DND-41 (cell line): ENCODE measurements around the gene TAF4.

Experiments
- ATAC-seq: fragments of 200-7000 bp; cut with Tn5 transposase; 3 replicates; pipeline ENCODE4 v1.9.1; 2021; ENCODE audit warnings: low read depth; ENCODE audit not compliant: insufficient read depth
- DNase-seq: peaks from one replicate; pipeline ENCODE4 v3.0.0-alpha.2; 2020
- H2AFZ ChIP-seq: 2 replicates; pipeline ENCODE4 v1.6.0; 2012; ENCODE audit warnings: low read depth, low read length
- H3K27ac ChIP-seq: 2 replicates; pipeline ENCODE4 v1.5.1; 2012; ENCODE audit warnings: low read length, inconsistent platforms
- H3K27me3 ChIP-seq: fragments of 200-600 bp; sonication (generic); 2 replicates; pipeline ENCODE4 v1.6.0; 2012; ENCODE audit warnings: low read length, mild to moderate bottlenecking, inconsistent platforms; ENCODE audit not compliant: insufficient read depth, poor library complexity
- H3K36me3 ChIP-seq: 2 replicates; pipeline ENCODE4 v1.5.1; 2012; ENCODE audit warnings: low read length, inconsistent platforms; ENCODE audit not compliant: insufficient read depth
- H3K4me1 ChIP-seq: 2 replicates; pipeline ENCODE4 v1.5.1; 2012; ENCODE audit warnings: mild to moderate bottlenecking, low read length; ENCODE audit not compliant: insufficient read depth
- H3K4me2 ChIP-seq: 2 replicates; pipeline ENCODE4 v1.6.0; 2012; ENCODE audit warnings: mild to moderate bottlenecking, moderate library complexity, low read length, inconsistent platforms; ENCODE audit not compliant: insufficient read depth
- H3K4me3 ChIP-seq, 2 experiments: fragments of 200-600 bp in 1 of 2; shearing (Covaris generic) in 1 of 2; 2 replicates each; pipeline ENCODE4 v1.5.1; 2012 to 2016; ENCODE audit warnings: inconsistent platforms in 2 of 2, low read length in 2 of 2, mild to moderate bottlenecking in 2 of 2, low read depth in 1 of 2, moderate library complexity in 1 of 2
- H3K79me2 ChIP-seq: 2 replicates; pipeline ENCODE4 v1.6.0; 2012; ENCODE audit warnings: low read length, inconsistent platforms; ENCODE audit not compliant: insufficient read depth
- H3K9ac ChIP-seq: 2 replicates; pipeline ENCODE4 v1.6.0; 2012; ENCODE audit warnings: low read depth, mild to moderate bottlenecking, inconsistent platforms, low read length, moderate library complexity
- H3K9me3 ChIP-seq: 2 replicates; pipeline ENCODE4 v1.5.1; 2012; ENCODE audit warnings: low read length, moderate library complexity, mild to moderate bottlenecking, inconsistent platforms; ENCODE audit not compliant: insufficient read depth, severe bottlenecking
- H4K20me1 ChIP-seq: 2 replicates; pipeline ENCODE4 v1.6.0; 2012; ENCODE audit warnings: low read length; ENCODE audit not compliant: insufficient read depth
- CTCF ChIP-seq: IDR thresholded peaks from 2 replicates; pipeline ENCODE4 v1.5.1; 2012; ENCODE audit warnings: borderline replicate concordance, low read length, moderate library complexity, mild to moderate bottlenecking; ENCODE audit not compliant: poor library complexity, severe bottlenecking; ENCODE audit errors: extremely low read depth
- EZH2 ChIP-seq: IDR thresholded peaks from 3 replicates; pipeline ENCODE4 v1.6.1; 2012; ENCODE audit warnings: borderline replicate concordance, low read depth, mild to moderate bottlenecking, moderate library complexity, low read length, inconsistent platforms; ENCODE audit not compliant: severe bottlenecking

Gene TAF4

GRCh38 chr20:62065674-62066338 is at the start of gene TAF4:
TSS of gene TAF4 (minus strand) at chr20:62065881. CDS start at chr20:62065810, 71 bp downstream.
- peak within 1 kb of the TSS; percentile 93 for H3K9ac ChIP-seq
- H4K20me1 ChIP-seq: peaks cover 35% of the 10 kb centered on the region
- H2AFZ ChIP-seq: peak within 1 kb of the TSS; percentile 88
- TF ChIP-seq CTCF (no peak), EZH2 (no peak)
- peak within 1 kb of the TSS; percentile 83 for H3K27ac ChIP-seq
- DNase-seq: peak; percentile 80
- no peaks in the 10 kb centered on the region for H3K27me3 ChIP-seq
- peaks cover 44% of the 10 kb centered on the region for H3K4me1 ChIP-seq
- H3K4me2 ChIP-seq: peak within 1 kb of the TSS; percentile 95
- H3K79me2 ChIP-seq: peaks cover 46% of the 10 kb centered on the region
- H3K9me3 ChIP-seq: no peaks in the 10 kb centered on the region
- H3K4me3 ChIP-seq: peak within 1 kb of the TSS; percentile 57 to 82
- ATAC-seq: peak; percentile 53
- H3K36me3 ChIP-seq: peaks cover 30% of the 10 kb centered on the region

GRCh38 chr20:62114894-62115293 is 49.2 kb upstream of the TAF4 start:
- H3K4me3 ChIP-seq: no peak overlapping the region
- no peaks in the 10 kb centered on the region for H3K36me3 ChIP-seq
- ATAC-seq (no peak), DNase-seq (no peak)
- no peak overlapping the region for H2AFZ ChIP-seq
- H3K9me3 ChIP-seq: peaks cover 8% of the 10 kb centered on the region
- H3K9ac ChIP-seq: no peak overlapping the region
- H3K27me3 ChIP-seq: no peaks in the 10 kb centered on the region
- no peaks in the 10 kb centered on the region for H3K79me2 ChIP-seq
- H3K4me2 ChIP-seq: no peak overlapping the region
- TF ChIP-seq CTCF (no peak), EZH2 (no peak)
- H4K20me1 ChIP-seq: peaks cover 13% of the 10 kb centered on the region
- peaks cover 18% of the 10 kb centered on the region for H3K4me1 ChIP-seq
- H3K27ac ChIP-seq: no peak overlapping the region

GRCh38 chr20:62112368-62112767 is 46.7 kb upstream of the TAF4 start:
- Histone ChIP-seq H3K4me1 (peaks cover 9% of the 10 kb centered on the region), H3K9me3 (peaks cover 22% of the 10 kb centered on the region), H3K79me2 (no peaks in the 10 kb centered on the region), H3K27me3 (no peaks in the 10 kb centered on the region), H3K4me2 (no peak overlapping the region), H3K9ac (no peak overlapping the region), H3K4me3 (no peak overlapping the region), H3K27ac (no peak overlapping the region), H3K36me3 (no peaks in the 10 kb centered on the region), H4K20me1 (peaks cover 6% of the 10 kb centered on the region), H2AFZ (no peak overlapping the region)
- ATAC-seq (no peak), DNase-seq (no peak)
- TF ChIP-seq CTCF (no peak), EZH2 (no peak)
